Prostate gland (tissue), 2 donors: ENCODE results near the gene WDR1. TPM values are rescaled to one million over a fixed set of nuclear protein-coding genes. Genes with fewer than 3 reads are reported as not detected.

Experiments used
- DNase-seq: peaks from one replicate; pipeline ENCODE4 v3.0.0-alpha.2; 2019; ENCODE audit warnings: low spot score
- H3K27ac ChIP-seq, 2 donors: fragments of 200-600 bp; sonication (generic); 2 replicates each; pipeline ENCODE4 v1.5.1; 2017 to 2019
- H3K27me3 ChIP-seq: fragments of 200-600 bp; sonication (generic); replicated peaks from 2 replicates; pipeline ENCODE4 v1.5.1; 2019; ENCODE audit not compliant: insufficient read depth
- H3K36me3 ChIP-seq, 2 donors: fragments of 200-600 bp; sonication (generic); 1 replicate in 1 of 2; 2 replicates in 1 of 2; pipeline versions ENCODE4 v1.5.1 to v1.8.1; 2017 to 2019
- H3K4me1 ChIP-seq: fragments of 200-600 bp; sonication (generic); replicated peaks from 2 replicates; pipeline ENCODE4 v1.5.1; 2019
- H3K4me3 ChIP-seq, 2 donors: fragments of 200-600 bp; sonication (generic); 2 replicates each; pipeline ENCODE4 v1.5.1; 2017 to 2019
- H3K9me3 ChIP-seq: fragments of 200-600 bp; sonication (generic); 2 replicates; pipeline ENCODE4 v1.5.1; 2017
- POLR2A ChIP-seq: fragments of 450-650 bp; IDR thresholded peaks from one replicate; pipeline ENCODE4 v1.6.1; 2016; ENCODE audit warnings: antibody characterized with exemption, mild to moderate bottlenecking
- POLR2AphosphoS5 ChIP-seq: sonication (generic); formaldehyde crosslinking; IDR thresholded peaks from one replicate; pipeline ENCODE4 v1.6.1; 2017; ENCODE audit warnings: antibody characterized with exemption
- WGBS: methylation state at CpG from one replicate; pipeline ENCODE4 v1.1.5; 2018; 5-methylcytosine and 5-hydroxymethylcytosine counted together
- intact Hi-C: fragments of 100-400 bp; cut with DNase I; formaldehyde crosslinking; loops from one replicate; pipeline ENCODE4 v1.14.2; 2022
- total RNA-seq, 2 donors: library from RNA; depleted of rRNA; stranded (reverse); fragments of >200 nt; gene quantifications; one replicate each; pipeline ENCODE4 v1.1.0, GENCODE V29; 2016
- TF ChIP-seq, protein P1 (sequence below), 4 experiments: fragments of 200-600 bp in 2 of 4; fragments of 450-650 bp in 2 of 4; sonication (generic) in 2 of 4; IDR thresholded peaks; 1 replicate in 3 of 4; 2 replicates in 1 of 4; pipeline ENCODE4 v1.5.1; 2016 to 2019; ENCODE audit warnings: antibody characterized with exemption in 4 of 4, mild to moderate bottlenecking in 2 of 4, moderate library complexity in 2 of 4

Gene WDR1
- total RNA-seq, 2 donors from 2014 or later = 127 to 171 TPM

DNA sequence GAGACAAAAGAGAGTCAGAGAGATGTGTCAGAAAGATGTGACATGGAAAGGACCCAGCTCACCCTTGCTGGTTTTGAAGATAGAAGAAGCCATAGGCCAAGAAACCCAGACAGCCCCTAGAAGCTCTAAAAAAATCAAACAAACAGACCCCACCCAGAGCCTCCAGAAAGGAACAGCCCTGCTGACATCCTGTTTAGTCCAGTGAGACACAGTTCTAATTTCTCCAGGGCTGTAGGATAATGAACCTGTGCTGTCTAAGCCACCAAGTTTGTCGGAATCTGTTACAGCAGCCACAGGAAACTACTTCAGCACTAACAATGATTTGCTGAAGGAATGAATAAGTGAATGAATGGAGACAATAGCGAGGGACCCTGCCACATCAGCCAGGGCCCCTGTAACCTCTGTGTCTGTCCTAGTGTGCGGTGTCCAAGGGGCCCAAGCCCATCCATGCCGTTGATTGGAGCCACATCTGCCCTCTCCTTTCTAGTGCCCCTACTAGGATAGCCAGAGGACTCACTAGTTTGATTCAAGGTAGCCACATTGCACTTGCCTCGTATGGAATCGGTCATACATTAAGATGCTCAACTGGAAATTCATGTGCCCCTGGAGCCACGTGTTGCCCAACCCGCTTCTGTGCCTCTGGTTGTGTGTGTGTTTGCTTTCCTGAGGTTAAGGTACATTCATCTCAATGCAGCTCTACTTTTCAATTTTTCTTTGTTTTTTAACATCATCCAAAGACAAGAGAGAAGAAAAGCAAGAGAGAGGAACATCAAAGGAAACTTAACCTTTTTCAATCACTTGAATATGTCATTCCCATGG, 62.8 kb downstream of the WDR1 start:
- Histone ChIP-seq H3K27me3 (no peaks in the 10 kb centered on the region), H3K4me3 (no peak overlapping the region), H3K27ac (no peak overlapping the region), H3K9me3 (no peaks in the 10 kb centered on the region), H3K36me3 (no peaks in the 10 kb centered on the region), H3K4me1 (no peaks in the 10 kb centered on the region)
- TF ChIP-seq POLR2AphosphoS5 (no peak), POLR2A (no peak)
- TF ChIP-seq, protein P1, sequence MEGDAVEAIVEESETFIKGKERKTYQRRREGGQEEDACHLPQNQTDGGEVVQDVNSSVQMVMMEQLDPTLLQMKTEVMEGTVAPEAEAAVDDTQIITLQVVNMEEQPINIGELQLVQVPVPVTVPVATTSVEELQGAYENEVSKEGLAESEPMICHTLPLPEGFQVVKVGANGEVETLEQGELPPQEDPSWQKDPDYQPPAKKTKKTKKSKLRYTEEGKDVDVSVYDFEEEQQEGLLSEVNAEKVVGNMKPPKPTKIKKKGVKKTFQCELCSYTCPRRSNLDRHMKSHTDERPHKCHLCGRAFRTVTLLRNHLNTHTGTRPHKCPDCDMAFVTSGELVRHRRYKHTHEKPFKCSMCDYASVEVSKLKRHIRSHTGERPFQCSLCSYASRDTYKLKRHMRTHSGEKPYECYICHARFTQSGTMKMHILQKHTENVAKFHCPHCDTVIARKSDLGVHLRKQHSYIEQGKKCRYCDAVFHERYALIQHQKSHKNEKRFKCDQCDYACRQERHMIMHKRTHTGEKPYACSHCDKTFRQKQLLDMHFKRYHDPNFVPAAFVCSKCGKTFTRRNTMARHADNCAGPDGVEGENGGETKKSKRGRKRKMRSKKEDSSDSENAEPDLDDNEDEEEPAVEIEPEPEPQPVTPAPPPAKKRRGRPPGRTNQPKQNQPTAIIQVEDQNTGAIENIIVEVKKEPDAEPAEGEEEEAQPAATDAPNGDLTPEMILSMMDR (IDR thresholded peaks at IDR 0.05) = no peak
- WGBS = 82% methylated on average over 8 of the region's 8 CpGs
- intact Hi-C loops = no loop called here
- DNase-seq = no peak

DNA sequence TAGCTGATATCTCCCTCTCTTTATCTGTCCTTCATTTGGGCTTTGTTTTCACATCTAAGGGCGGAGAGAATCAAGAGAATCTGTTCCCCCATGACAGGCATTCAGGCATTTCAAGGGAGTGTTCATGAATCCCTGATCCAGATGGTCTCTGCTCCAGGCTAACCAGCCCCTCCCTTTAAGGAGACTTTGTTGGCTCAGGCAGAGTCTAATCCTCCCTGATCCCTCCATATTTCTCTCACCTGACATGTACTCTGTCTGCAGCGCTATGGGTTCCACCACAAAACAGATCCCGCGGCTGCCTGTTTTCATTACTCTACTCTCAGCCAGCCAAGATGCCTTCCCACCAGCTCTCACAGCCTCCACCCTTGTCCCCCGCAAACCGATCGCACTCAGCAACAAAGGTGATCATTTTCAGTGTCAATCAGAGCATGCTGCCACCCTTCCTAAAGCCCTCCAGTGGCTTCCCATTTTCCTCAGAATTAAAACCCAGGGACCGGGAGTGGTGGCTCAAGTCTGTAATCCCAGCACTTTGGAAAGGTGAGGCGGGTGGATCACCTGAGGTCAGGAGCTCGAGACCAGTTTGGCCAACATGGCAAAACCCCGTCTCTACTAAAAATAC, 65.0 kb downstream of the WDR1 start:
- intact Hi-C loops = no loop called here
- no peak for TF ChIP-seq POLR2A
- 88% methylated on average over 11 of the region's 11 CpGs for WGBS
- H3K27me3 ChIP-seq = no peaks in the 10 kb centered on the region
- DNase-seq = no peak
- H3K36me3 ChIP-seq = no peaks in the 10 kb centered on the region
- H3K4me1 ChIP-seq = no peaks in the 10 kb centered on the region
- no peaks in the 10 kb centered on the region for H3K9me3 ChIP-seq
- no peak overlapping the region for H3K27ac ChIP-seq
- no peak overlapping the region for H3K4me3 ChIP-seq

DNA sequence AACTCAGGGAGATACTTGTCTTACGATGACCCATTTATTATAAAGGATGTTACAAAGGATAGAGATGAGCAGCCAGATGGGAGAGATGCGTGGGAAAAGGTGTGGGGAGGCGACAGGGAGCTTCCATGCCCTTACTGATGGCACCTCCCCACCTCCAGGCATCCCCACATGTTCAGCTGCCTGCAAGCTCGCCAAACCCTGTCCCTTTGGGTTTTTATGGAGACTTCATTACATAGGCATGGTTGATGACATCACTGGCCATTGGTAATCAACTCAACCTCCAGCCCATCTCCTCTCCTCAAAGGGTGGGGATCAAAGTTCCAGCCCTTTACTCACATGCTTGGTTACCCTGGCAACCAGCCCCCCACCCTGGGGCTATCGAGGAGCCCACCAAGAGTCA, 65.9 kb downstream of the WDR1 start:
- Histone ChIP-seq H3K9me3 (no peaks in the 10 kb centered on the region), H3K27me3 (no peaks in the 10 kb centered on the region), H3K27ac (no peak overlapping the region), H3K36me3 (no peaks in the 10 kb centered on the region), H3K4me1 (no peaks in the 10 kb centered on the region), H3K4me3 (no peak overlapping the region)
- intact Hi-C loops = no loop called here
- no peak for DNase-seq
- TF ChIP-seq POLR2AphosphoS5 (no peak), POLR2A (no peak)
- TF ChIP-seq, protein P1 (IDR thresholded peaks at IDR 0.05) = no peak
- 73% methylated on average over 5 of the region's 5 CpGs for WGBS

DNA sequence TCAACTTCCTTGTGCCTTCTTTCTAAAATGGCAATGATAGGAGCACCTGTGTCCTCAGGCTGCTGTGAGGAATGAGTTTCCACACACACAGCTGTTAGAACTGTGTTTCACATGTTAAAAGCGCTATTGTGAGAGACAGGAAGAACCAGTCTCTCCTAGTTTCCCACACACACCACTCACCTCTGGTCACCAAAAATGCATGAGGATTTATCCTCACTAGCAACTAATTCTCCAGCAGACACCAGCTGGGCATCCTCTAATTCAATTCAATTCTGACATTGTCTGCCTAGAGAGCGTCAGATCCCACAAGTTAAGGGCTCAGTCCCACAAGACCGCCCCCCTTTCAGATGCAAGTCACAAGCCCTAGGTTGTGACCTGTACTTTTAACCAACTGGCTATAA, 66.3 kb downstream of the WDR1 start:
- intact Hi-C loops = no loop called here
- H3K4me1 ChIP-seq = no peaks in the 10 kb centered on the region
- H3K27me3 ChIP-seq = no peaks in the 10 kb centered on the region
- H3K36me3 ChIP-seq = no peaks in the 10 kb centered on the region
- H3K9me3 ChIP-seq = no peaks in the 10 kb centered on the region
- H3K27ac ChIP-seq = no peak overlapping the region
- 62% methylated on average over 3 of the region's 3 CpGs for WGBS
- TF ChIP-seq POLR2AphosphoS5 (no peak), POLR2A (no peak)
- TF ChIP-seq, protein P1 (IDR thresholded peaks at IDR 0.05) = no peak
- no peak for DNase-seq
- H3K4me3 ChIP-seq = no peak overlapping the region

DNA sequence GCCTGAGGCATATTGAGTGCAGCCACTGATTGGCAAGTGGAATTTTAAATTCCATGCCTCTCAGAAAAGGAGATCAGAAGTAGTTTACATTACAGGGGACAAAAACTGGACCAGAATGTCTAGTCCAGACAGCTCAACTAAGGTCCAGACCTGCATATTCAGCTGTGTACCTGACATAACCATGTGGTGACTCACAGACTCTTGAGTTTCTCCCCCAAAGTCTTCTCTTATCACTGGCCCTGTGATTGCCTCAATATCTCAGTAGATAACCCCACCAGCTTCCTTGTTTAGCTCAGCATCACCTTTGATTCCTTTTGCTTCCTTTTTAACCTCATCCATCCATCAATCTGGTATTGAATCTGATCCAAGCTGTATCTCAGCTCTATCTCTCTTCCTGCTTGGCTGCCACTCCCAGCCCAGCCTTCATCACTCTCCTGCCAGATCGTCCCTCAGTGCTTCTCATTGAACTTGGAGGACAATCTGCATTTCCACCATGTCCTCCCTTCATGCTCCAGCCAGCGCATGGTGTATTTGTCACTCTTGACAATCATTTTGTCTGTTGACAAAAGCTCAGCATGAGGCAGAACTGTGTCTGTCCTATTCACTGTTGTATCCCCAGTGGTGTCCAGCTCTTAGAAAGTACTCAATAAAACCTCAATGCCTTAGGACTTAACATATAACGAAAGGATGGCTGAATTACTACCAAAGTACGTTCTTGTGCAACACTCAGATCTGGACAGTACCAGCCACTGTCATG, 67.5 kb downstream of the WDR1 start:
- intact Hi-C loops = no loop called here
- H3K36me3 ChIP-seq = no peaks in the 10 kb centered on the region
- H3K9me3 ChIP-seq = no peaks in the 10 kb centered on the region
- no peaks in the 10 kb centered on the region for H3K4me1 ChIP-seq
- H3K27me3 ChIP-seq = no peaks in the 10 kb centered on the region
- H3K4me3 ChIP-seq = no peak overlapping the region
- no peak for DNase-seq
- H3K27ac ChIP-seq = no peak overlapping the region
- TF ChIP-seq, protein P1 (IDR thresholded peaks at IDR 0.05) = no peak
- TF ChIP-seq POLR2AphosphoS5 = no peak
- TF ChIP-seq POLR2A = no peak
- 69% methylated on average over 4 of the region's 4 CpGs for WGBS
